G401.6 (cell line): ENCODE results near the gene UIMC1.
"Not testable (repeated sequence)": the region's sequence is repeated elsewhere in the genome, so short reads cannot be mapped to it uniquely, and the experiment has no call there.

Experiments
- FAIRE-seq: peaks from 2 replicates; lab custom pipeline; 2012; peaks lifted over from hg19 to GRCh38; lab: Jason Lieb, UNC

The UIMC1 gene

DNA sequence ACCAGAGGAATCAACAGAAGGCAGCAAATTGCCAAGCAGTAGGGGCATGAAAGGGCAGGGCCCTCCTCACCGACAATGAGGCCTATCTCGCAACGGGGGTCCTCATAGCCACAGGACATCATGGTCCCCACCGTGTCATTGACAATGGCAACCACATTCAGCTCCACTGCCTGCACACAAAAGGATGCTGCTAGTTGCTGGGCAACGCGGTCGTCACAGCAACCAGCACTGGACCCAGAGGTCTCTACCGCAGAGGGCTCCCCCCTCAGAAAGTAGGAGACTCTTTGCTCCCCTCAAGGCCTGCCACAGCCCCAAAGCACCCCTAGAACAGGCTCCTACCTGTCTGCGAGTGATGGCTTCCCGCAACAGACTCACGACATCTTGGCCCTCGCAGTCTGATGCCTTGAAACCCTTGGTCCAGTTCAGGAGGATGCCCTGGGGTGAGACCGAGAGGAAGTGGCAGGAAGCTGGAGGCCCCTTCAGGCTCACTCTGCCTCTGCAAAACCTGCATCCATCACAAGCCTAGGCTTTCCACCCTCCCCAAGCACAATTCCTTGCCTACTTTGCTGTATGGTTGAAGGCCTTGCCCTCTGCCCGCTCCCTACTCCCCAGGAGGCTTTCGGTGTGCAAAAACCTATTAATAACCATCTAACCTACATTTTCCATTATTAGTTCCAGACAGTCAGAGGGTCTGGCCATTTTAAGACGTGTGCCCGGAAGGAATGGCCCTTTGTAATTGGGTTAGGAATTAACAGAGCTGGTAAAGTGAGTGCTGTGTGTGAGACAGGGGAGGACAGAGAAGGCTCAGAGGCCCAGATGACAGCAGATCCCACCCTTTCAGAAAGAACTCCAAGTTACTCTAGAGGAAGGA is 122.6 kb downstream of the UIMC1 start:
- FAIRE-seq = no peak

DNA sequence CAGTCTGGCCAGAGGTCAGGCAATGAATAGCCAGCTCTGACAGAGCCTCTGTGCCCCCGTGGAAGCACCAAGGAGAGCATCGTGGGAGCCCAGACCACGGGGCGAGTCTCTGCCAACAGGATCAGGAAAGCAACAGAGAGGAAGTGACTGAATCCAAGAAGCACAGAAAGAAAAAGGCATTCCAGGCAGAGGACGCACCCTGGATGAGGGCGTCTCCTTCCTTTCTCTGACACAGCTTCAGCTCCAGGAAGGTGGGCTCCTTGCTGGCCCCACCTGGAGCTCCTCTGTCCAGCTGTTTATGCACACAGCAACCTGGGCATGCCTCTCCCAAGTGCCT is 124.0 kb downstream of the UIMC1 start:
- no peak for FAIRE-seq

DNA sequence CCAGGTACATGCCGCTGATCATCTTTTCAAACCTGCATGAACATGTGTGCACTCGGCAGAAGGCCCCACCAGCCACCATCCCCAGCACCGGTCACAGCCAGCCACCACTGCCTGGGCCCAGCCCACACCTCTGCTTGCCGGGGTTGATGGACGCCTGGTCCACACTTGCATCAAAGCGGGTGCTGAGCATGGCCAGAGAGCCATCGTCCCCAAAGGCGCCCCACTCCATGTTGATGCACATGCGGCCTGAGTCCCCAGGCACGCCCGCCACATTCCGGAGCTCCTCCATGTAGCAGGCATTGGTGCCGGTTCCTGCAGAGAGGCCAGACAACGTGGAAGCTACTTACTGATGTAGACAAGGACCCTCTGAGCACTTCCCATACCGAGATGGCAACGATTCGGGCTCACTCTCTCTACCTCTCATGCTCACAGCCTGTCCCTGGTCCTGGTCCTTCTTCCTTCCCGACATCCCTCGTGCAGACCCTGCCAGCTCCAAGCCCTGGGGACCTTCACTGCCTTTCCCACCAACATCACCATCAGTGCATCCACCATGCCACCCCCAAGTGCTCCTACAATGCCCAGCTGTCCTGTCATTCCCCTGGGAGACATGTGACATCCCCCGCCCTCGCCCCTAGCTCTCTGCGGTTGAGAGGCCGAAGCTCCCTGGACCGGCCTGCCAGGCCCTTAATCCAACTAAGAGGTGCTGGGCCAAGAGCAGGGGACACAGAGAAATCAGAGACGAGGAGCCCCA is 124.6 kb downstream of the UIMC1 start:
- no peak for FAIRE-seq

DNA sequence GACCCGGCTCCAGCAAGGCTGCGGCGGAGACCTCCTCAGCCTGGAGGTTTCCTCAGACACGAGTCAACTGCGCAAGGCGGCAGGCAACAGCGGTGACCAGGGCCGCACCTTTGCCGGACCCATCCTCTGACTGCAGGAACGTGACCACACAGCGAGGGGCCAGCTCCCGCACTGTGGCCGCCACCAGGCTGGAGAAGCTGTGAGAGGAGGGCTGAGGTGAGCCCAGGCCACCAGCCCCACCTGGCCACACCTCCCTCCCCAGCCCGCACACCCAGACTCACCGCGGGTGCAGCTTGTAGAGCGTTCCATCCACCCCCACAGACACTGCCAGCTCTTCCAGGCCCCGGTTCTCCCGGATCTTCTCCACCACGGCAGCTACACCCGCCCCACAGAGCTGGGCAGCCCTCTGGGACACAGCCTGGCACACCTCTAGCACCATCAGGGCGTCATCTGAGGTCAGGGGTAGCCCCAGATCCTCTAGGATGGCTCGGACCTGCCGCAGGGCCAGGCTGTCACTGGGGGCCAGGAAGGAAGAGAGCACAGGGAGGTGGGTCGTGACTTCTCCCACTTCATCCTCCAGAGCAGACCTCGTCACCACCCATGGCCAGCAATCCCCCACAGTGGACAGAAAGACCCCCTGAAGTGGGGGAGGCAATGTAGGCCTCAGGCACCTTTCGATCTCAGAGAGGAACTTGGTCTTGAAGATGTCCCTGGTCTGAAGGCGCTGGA is 125.4 kb downstream of the UIMC1 start:
- no peak for FAIRE-seq

DNA sequence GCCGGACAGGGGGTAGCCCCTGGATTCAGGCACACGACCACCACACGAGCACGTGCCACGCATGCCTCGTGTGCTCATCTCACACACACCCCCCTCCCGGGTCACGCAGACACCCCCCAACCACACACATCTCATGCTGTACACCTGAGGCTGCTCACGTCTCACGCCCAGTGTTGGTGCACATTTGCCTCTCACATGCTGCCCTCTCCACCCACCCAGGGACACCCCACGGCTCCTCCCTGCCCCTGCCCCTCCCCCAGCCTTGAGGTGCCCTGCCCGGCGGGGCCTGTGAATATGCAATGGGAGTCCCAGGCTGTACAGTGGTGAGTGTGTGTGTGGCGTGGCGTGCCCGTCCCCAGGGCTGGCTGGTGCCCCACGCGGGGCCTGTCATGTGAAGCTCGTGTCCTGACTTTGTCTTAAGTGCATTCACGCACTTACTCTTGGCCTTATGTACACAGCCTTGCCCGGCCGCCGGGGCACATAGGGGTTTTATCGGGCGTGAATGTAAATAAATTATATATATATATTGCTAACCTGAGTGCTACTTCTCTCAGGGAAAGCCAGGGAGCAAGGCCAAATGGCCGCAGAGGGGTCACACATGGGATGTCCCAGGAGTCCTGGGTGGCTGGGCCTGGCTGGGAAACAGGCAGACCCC is 126.1 kb downstream of the UIMC1 start:
- no peak for FAIRE-seq

DNA sequence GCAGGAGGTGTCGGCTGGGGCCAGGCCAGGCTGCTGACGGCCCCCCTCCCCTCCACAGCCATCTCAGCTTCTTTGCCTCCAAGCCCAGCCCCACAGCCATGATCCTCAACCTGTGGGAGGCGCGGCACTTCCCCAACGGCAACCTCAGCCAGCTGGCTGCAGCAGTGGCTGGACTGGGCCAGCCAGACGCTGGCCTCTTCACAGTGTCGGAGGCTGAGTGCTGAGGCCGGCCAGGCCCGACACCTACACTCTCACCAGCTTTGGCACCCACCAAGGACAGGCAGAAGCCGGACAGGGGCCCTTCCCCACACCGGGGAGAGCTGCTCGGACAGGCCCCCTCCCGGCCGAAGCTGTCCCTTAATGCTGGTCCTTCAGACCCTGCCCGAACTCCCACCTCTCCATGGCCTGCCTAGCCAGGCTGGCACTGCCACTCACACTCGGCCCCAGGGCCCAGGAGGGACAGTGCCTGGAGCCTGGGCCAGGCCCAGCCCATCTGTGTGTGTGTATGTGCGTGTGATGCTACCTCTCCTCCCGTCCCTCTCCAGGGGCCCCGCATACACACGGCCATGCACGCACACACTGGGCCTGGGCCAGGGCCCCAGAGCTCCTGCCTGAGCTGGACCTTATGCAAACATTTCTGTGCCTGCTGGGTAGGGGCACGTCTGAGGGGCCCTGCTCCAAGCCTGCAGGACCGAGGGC is 126.8 kb downstream of the UIMC1 start:
- FAIRE-seq = no peak

DNA sequence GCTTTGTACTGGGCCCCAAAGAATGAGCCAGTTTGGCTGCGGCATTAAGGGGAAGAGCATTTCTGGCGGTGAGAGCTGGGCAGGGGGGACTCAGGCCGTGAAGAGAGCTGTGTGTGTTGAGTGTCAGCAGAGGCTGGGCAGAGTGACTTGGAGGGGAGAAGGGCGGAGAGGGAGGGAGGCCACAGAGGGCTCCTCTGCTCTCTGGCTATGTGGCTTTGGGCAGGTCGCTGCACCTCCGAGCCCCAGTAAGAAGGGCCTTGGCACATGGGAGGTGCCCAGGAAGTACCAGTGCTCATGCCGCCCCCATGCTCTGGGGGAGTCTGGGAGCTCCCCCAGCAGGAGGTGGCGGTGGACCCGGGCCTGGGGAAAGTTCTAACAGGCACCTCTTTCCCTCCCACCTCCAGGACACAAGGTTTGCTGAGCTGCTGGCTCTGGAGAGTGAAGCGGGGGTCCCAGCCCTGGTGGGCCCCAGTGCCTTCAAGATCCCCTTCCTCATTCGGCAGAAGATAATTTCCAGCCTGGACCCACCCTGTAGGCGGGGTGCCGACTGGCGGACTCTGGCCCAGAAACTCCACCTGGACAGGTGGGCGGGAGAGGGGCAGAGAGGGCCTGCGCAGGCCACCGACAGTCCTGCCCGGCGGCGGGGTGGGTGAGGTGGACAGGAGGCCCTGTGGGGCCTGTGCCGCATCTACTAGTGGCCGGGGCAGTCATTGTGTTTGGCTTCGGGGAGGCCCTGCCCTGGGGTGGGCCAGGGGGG is 127.5 kb downstream of the UIMC1 start:
- FAIRE-seq = no peak

DNA sequence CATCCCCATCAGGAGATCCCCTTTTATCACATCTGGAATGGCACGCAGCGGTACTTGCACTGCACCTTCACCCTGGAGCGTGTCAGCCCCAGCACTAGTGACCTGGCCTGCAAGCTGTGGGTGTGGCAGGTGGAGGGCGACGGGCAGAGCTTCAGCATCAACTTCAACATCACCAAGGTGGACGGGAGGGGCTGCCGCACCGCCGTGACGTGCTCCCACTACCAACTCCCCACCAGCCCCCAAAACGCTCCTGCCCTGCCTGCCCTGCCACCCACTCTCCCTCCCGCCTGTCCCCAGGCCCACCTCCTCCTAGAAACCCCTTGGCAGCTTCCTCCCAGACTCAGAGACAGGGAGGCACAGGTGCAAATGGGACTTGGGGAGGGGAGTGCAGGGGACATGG is 128.1 kb downstream of the UIMC1 start:
- FAIRE-seq = no peak

DNA sequence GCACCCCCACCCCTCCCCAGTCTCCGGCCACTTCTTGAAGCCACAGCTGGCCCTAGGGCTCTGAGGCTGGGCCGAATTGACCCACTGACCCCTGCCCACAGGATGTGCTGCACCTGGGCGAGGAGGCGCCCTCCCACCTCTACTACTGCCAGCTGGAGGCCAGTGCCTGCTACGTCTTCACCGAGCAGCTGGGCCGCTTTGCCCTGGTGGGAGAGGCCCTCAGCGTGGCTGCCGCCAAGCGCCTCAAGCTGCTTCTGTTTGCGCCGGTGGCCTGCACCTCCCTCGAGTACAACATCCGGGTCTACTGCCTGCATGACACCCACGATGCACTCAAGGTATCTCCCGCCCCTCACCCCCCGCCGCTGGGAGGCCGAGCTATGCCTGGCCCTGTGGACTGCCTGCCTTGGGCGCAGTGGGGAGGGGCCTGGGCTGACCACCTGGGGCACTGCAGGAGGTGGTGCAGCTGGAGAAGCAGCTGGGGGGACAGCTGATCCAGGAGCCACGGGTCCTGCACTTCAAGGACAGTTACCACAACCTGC is 128.7 kb downstream of the UIMC1 start:
- no peak for FAIRE-seq

DNA sequence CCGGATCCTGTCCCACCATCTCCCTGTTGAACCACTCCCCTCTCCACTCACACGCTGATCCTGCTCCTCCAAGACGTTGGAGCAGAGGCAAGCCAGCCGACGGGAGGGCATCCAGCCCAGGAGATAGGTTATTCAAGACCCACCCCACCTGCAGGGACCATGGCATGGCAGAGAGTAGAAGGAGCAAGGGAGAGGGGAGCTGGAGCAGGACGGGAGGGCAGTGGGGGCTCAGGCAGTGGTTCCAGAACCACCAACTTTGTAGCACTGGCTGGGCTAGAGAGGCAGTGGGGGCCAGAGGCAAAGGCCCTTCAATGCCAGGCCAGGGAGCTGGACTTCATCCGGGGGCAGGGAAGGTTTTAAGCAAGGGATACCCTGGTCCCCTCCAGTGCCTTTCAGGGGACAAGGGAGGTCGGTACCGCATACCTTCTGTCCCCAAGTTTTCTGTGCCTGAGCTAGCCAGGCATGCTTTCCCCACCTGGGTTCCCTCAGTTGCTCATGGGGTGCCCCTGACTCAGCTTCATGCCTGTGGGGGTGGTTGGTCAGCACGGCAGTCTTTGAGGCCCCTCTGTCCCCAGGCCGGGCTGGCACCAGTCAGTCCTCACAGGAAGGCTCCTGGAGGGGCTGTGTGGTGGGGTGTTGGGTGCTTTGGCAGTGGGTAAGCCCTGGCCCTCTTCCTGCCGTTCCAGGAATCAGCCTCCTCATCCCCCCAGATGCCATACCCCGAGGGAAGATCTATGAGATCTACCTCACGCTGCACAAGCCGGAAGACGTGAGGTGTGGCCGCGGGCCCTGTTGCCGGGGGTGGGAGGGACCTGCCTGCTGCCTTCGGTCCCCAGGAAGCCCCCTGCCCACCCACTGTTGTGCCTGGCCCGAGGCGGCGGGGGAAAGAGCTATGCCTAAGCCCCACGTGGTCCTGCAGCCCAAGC is 129.8 kb downstream of the UIMC1 start:
- FAIRE-seq = no peak

DNA sequence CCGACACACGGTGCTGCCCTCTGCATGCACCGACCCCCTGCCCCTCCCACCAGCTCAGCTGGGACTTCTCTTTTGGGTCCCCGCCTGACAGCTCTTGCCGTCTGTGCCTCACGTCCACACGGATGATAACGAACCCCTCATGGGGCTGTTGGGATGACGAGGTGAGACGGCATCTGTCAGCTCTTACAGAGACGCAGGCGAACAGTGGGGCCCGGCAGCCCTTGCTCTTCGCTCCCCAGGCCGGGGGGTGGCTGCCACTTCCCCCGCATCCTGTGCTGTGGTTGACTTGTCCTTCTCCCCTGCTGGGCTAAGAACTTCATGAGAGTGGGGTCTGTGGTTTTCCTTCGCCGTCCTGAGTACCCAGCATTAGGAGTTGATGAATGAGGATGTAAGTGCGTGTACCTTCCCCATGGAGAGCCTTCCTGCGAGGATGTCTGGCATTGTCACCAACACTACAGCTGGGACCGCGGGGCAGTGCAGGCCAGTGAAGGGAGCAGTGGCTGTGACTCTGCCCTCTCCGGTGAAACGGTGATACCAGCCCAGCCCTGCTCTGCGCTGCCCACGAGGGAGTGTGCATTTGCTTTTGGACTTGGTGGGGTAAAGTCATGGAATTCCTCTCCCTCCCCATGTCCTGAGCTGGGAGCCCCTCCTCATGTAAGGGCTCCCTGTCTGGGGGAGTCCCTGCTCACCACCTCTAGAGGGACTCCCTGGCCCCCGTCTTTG is 130.6 kb downstream of the UIMC1 start:
- no peak for FAIRE-seq

DNA sequence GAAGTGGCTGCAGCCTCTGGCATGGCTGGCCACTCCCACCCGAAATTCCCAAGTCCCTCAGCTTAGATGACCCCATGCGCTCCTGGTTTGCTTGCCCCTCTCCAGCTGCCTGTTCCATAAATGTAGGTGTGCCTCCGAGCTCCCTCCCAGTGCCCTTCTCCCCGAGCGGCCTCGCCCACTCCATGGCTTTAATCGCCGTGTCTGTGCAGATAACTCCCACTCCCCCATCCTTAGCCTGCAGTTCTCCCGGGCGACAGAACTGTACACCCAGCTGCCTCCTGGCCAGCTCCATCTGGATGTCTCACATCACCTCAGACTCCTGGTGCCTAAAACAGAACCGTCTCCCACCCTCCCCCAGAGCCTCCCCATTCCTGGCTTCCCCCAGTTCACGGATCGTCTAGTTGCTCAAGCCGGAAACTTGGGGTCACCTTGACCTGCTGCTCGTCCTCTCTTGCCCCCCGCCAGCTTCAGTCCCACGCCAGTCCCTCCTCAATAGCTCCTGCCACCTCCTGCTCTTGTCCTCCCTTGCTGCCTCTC is 131.5 kb downstream of the UIMC1 start:
- FAIRE-seq = no peak

DNA sequence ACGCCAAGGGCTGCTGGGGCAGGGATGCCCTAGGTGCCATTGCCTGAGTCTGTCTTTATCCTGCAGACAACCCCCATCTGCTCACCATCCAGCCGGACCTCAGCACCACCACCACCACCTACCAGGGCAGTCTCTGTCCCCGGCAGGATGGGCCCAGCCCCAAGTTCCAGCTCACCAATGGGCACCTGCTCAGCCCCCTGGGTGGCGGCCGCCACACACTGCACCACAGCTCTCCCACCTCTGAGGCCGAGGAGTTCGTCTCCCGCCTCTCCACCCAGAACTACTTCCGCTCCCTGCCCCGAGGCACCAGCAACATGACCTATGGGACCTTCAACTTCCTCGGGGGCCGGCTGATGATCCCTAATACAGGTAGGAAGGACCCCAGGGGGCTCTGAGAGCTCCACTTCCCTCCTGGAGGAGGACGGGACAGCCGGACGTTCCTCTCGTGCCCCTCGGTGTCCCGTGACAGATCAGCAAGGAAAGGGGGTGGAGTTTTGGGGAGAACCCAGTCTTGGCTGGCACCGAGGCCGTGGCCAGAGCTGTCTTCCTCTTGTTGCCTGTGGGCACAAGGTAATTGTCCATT is 132.3 kb downstream of the UIMC1 start:
- no peak for FAIRE-seq

DNA sequence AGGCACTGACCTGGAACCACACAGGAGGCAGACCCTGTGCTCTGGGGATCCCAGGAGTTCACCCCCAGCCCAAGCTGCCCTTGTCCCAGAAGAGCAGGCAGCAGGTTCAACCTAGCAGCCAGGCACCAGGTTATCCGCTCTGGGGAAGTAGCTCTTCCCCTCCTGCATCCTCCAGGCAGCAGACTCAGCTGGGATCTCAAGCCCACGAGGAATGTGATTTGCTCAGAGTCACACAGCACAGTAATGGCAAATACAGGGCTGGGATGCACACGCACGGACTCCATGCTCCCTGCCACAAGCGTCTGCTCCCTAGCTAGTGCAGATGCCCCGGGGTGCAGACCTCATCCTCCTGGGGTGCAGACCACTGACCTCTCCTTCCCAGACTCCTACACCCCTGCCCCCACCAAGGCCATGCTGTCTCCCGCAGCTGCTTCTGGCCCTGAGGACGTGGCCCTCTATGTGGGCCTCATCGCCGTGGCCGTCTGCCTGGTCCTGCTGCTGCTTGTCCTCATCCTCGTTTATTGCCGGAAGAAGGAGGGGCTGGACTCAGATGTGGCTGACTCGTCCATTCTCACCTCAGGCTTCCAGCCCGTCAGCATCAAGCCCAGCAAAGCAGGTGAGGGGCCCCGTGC is 132.9 kb downstream of the UIMC1 start:
- FAIRE-seq = no peak

DNA sequence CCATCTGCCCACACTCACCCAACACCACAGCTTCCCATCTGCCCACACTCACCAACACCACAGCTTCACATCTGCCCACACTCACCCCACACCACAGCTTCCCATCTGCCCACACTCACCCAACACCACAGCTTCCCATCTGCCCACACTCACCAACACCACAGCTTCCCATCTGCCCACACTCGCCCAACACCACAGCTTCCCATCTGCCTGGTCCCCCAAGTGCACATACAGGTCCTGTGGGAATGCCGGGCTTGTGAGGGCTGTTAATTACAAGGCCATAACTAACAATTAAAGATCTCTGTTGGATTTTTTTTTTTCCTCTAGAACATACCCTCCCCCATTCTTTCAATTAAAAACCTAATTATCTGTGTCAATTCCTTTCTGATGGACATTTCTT is 133.6 kb downstream of the UIMC1 start:
- not testable (repeated sequence) for FAIRE-seq

DNA sequence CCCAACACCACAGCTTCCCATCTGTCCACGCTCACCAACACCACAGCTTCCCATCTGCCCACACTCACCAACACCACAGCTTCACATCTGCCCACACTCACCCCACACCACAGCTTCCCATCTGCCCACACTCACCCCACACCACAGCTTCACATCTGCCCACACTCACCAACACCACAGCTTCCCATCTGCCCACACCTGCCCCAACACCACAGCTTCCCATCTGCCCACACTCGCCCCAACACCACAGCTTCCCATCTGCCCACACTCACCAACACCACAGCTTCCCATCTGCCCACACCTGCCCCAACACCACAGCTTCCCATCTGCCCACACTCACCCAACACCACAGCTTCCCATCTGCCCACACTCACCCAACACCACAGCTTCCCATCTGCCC is 134.0 kb downstream of the UIMC1 start:
- FAIRE-seq = not testable (repeated sequence)

DNA sequence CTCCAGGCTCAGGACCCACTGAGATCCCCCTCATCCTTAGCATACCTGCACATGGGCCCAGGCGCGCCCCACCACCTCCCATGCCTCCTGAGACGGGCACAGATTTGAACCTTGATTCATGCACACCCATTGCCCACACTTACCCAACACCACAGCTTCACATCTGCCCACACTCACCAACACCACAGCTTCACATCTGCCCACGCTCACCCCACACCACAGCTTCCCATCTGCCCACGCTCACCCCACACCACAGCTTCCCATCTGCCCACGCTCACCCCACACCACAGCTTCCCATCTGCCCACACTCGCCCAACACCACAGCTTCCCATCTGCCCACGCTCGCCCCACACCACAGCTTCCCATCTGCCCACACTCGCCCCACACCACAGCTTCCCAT is 135.9 kb downstream of the UIMC1 start:
- not testable (repeated sequence) for FAIRE-seq

DNA sequence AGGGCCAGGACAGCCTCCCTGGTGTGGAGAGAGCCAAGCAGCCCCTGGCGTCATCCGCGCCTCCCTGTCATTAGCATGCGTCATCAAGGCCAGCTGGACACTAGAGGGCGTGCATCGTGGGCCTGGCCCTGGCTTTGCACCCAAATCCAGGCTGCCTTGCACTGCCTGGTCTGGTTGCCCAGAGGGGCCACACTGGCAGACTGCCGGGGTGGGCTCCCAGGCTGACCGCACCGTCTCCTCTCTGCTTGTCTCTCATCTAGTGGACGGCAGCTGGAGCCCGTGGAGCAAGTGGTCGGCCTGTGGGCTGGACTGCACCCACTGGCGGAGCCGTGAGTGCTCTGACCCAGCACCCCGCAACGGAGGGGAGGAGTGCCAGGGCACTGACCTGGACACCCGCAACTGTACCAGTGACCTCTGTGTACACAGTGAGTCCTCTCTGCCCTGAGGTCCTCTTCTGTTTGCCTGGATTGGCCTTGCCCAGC is 136.4 kb downstream of the UIMC1 start:
- FAIRE-seq = no peak
